Medulla oblongata (tissue), 1 donor: ENCODE data around the gene EPDR1.

Source experiments
- DNase-seq: peaks from one replicate; pipeline ENCODE4 v3.0.0-alpha.2; 2015; ENCODE audit errors: extremely low spot score

EPDR1 gene

GRCh38 chr7:37977243-37977642 lies 56.8 kb downstream of the EPDR1 start:
- DNase-seq: no peak

DNA sequence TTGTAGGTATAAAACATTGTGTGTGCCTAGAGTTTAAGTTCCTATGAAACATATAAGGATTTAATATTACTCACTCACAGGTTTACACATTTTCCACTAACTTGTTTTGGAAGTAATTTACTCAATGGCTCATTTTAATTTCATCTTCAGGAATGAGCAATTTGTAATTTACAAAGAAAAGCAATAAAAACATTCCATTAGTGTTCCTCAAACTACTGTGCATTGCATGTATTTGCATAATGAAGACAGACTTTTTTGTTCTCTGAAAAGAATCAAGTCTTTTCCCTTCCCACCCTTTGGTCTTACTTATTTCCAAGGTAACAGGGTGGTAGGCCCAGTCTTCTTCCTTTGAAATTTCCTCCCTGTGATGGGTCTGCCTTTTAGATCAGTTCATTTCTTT lies 61.2 kb downstream of the EPDR1 start:
- DNase-seq: no peak

- DNase-seq: peak; percentile 28
Observed at GRCh38 chr7:37982423-37982822, 62.0 kb downstream of the EPDR1 start.

- DNase-seq: no peak
Observed at GRCh38 chr7:37984750-37985390, 64.4 kb downstream of the EPDR1 start.

DNA sequence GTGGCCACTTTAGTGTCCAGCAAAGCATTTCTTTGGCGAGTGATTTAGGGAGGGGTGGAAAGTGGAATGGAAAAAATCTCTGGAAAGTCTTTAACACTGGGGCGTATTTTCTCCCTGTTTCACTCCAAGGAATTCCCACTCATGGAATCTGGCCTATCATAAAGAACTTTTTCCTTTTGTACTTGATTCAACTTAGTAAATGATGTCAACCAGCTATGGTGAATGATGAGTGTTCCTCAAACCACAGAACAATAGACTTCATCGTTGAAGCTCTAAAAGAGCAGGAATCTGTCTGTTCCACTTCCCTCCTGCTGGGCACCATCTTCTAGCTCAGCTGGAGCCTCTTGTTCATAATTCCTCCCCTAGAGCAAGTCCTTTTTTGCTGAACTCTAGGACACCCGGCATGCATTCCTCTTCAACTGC lies 66.5 kb downstream of the EPDR1 start:
- no peak for DNase-seq

- no peak for DNase-seq
Observed at GRCh38 chr7:37987732-37988131, 67.3 kb downstream of the EPDR1 start.

- no peak for DNase-seq
Observed at GRCh38 chr7:37988721-37989650, 68.5 kb downstream of the EPDR1 start.

DNA sequence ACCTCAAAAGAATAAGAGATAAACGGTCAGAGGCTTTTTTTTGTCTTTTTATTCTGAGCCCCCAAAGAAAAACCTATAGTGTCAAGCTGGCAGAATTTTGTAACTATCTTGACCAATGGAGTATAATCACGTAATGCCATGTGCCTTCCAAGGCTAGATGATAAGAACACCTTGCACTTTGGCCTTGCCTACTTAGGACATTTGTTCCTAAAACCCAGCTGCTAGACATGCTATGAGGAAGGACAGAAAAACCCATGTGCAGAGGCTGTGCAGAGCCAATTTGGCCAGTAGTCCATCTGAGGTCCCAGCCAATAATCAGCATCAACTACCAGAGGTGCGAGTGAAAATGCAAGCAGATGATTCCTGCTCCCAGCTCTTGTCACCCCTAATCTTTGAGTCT lies 69.9 kb downstream of the EPDR1 start:
- DNase-seq: no peak

GRCh38 chr7:37993060-37993501 lies 72.6 kb downstream of the EPDR1 start:
- no peak for DNase-seq

DNA sequence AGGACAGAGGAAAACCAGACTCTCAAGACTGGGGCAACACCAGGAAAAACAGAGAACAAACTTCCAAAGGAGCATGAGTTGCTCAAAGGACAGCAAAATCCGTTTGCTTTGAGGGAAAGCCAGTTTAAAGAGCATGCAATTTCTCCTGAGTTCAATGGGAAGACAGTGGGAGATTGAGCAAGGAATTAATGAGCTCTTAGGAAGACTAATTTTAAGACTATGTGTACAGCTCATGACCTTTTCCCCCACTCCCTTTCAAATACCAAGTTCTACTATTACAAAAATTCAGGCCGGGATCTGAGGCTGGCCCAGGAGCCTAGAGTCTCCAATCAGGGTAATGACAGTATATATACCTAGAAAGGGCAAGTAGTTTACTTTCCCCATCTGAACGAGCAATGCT lies 79.2 kb downstream of the EPDR1 start:
- no peak for DNase-seq

DNA sequence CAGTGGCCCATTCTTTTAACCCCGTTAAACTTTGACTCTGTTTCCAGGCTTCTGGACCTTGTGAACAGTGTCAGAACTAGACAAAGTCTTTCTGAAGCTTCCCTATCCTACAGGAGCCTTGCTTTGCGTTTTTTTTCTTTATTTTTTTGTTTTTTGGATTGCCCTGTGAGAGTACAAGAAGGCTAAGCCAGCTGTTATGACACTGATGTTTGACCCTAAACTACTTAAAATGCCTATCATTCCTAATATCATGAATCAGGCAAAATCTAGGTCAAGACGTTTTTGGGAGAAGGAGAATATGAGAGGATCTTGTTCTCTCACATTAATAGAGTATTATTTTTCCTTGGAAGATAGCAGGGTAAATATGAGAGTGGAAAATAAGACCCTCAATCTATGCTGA lies 79.8 kb downstream of the EPDR1 start:
- DNase-seq: no peak
